ENCODE data around the gene JPH2. TPM values are rescaled to one million over a fixed set of nuclear protein-coding genes. Genes with fewer than 3 reads are reported as not detected.

Gene JPH2
- total and polyA plus RNA-seq, 2 of the 4 experiments (the other 2 are of a cell fraction): 0.44 to 0.54 TPM

DNA sequence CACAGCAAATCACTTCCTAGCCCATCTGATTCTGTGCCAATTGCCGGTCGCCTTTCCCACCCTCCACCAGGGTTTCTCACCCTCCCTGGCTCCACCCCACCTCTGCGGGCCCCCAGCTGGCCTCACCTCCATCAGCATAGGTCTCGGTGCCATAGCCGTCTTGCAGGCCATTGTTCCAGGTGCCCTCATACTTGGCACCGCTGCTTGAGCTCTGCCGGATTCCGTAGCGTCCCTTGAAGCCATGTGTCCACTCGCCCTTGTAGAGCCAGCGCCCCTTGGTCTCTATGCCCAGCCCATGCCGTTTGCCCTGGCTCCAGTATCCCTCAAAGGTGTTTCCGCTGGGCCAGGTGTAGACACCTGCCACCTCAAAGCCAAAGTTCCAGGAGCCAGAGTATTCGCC, 787 bp downstream of the JPH2 start (continued):
- TF ChIP-seq NFE2L2 (IDR thresholded peaks at IDR 0.05; ENCODE audit: low read depth, low read length): no peak

DNA sequence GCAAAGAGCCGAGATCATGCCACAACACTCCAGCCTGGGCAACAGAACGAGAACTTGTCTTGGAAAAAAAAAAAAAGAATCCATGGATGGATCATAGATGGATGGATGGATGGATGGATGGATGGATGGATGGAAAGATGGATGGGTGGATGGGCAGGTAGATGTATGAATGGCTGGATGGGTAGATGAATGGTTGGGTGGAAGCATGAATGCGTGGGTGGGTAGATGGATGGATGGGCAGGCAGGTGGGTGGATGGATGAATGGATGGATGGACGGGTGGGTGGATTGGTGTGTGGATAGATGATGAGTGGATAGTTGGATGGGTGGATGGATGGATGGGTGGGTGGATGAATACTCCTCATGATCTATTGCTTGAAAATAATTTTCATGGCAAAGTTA, 1.4 kb downstream of the JPH2 start:
- Histone ChIP-seq H3K4me2 (ENCODE audit: low read depth, low read length) (no peak overlapping the region), H3K27ac (ENCODE audit: insufficient read depth, low read length) (no peak overlapping the region), H3K18ac (ENCODE audit: low read depth, low read length) (no peak overlapping the region), H3K4me3 (ENCODE audit: insufficient read depth, low read depth, low read length) (no peak overlapping the region), H3K9me1 (ENCODE audit: insufficient read depth, low read length) (peaks cover 19% of the 10 kb centered on the region), H2AFZ (replicated peaks; ENCODE audit: low read length, poor library complexity) (no peak overlapping the region), H3K36me3 (ENCODE audit: control insufficient read depth, insufficient read depth, low read length) (no peaks in the 10 kb centered on the region), H3K4me1 (ENCODE audit: control insufficient read depth, insufficient read depth, low read length) (peaks cover 20% of the 10 kb centered on the region), H3K56ac (ENCODE audit: extremely low read depth, insufficient read depth, low read length) (no peak overlapping the region; the same call in 1 of the 2 replicates), H2BK5ac (ENCODE audit: low read depth, low read length, poor library complexity, severe bottlenecking) (no peak overlapping the region), H3K79me1 (ENCODE audit: low read depth in 1 of 2, low read length in 2 of 2) (peaks cover 0 to 19% of the 10 kb centered on the region in 2 experiments; a peak in 1 of 4 replicates), H4K91ac (ENCODE audit: insufficient read depth, low read depth, low read length) (no peak overlapping the region), H3K27me3 (ENCODE audit: control insufficient read depth, insufficient read depth, low read length) (no peaks in the 10 kb centered on the region), H3K9me3 (ENCODE audit: control insufficient read depth, insufficient read depth, low read length) (no peaks in the 10 kb centered on the region), H2BK20ac (ENCODE audit: low read depth, low read length) (no peak overlapping the region), H4K5ac (ENCODE audit: low read depth, low read length) (no peak overlapping the region), H4K8ac (ENCODE audit: low read depth in 2 of 2, low read length in 2 of 2) (no peak overlapping the region), H2AK5ac (ENCODE audit: low read depth, low read length) (peak overlapping the region; percentile 39; the same call in 1 of the 2 replicates), H2BK120ac (ENCODE audit: low read depth, low read length) (no peak overlapping the region), H3K4ac (ENCODE audit: low read depth, low read length) (no peak overlapping the region; the same call in 1 of the 2 replicates), H2BK15ac (ENCODE audit: low read depth, low read length) (no peak overlapping the region), H2AK9ac (replicated peaks; ENCODE audit: low read depth, low read length, poor library complexity) (no peak overlapping the region), H3K14ac (replicated peaks; ENCODE audit: low read depth, low read length) (no peak overlapping the region), H3K9ac (ENCODE audit: low read depth, low read length) (no peak overlapping the region), H4K20me1 (ENCODE audit: insufficient read depth, low read length) (no peaks in the 10 kb centered on the region), H3K23ac (ENCODE audit: low read depth, low read length) (no peak overlapping the region)
- TF ChIP-seq POLR2A (IDR thresholded peaks at IDR 0.05; ENCODE audit: low read depth, low read length) (no peak), MXI1 (IDR thresholded peaks at IDR 0.05; ENCODE audit: borderline replicate concordance, low read depth, low read length) (no peak), FOS (IDR thresholded peaks at IDR 0.05; ENCODE audit: low read depth, low read length) (no peak), BHLHE40 (IDR thresholded peaks at IDR 0.05; ENCODE audit: low read depth, low read length) (no peak), SMC3 (IDR thresholded peaks at IDR 0.05; ENCODE audit: low read depth, low read length) (no peak)
- TF ChIP-seq, protein P1, sequence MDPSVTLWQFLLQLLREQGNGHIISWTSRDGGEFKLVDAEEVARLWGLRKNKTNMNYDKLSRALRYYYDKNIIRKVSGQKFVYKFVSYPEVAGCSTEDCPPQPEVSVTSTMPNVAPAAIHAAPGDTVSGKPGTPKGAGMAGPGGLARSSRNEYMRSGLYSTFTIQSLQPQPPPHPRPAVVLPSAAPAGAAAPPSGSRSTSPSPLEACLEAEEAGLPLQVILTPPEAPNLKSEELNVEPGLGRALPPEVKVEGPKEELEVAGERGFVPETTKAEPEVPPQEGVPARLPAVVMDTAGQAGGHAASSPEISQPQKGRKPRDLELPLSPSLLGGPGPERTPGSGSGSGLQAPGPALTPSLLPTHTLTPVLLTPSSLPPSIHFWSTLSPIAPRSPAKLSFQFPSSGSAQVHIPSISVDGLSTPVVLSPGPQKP (IDR thresholded peaks at IDR 0.05; ENCODE audit: borderline replicate concordance, low read depth, low read length): no peak
- TF ChIP-seq, protein P2, sequence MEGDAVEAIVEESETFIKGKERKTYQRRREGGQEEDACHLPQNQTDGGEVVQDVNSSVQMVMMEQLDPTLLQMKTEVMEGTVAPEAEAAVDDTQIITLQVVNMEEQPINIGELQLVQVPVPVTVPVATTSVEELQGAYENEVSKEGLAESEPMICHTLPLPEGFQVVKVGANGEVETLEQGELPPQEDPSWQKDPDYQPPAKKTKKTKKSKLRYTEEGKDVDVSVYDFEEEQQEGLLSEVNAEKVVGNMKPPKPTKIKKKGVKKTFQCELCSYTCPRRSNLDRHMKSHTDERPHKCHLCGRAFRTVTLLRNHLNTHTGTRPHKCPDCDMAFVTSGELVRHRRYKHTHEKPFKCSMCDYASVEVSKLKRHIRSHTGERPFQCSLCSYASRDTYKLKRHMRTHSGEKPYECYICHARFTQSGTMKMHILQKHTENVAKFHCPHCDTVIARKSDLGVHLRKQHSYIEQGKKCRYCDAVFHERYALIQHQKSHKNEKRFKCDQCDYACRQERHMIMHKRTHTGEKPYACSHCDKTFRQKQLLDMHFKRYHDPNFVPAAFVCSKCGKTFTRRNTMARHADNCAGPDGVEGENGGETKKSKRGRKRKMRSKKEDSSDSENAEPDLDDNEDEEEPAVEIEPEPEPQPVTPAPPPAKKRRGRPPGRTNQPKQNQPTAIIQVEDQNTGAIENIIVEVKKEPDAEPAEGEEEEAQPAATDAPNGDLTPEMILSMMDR (conservative IDR thresholded peaks at IDR 0.05; ENCODE audit: low read depth, low read length): no peak
- in situ Hi-C loops (cut with MboI; ENCODE audit: low sequenced_read_pairs): loop anchor here (5.0 kb wide), 1 partner anchor 68 kb away; no protein-coding TSS in a partner anchor
- no peak for ATAC-seq (ENCODE audit: low read depth)
- no peak for DNase-seq
- intact Hi-C loops (cut with micrococcal nuclease): no loop called here
- no TSS peak for BruUV-seq (replicated peaks)
- ChIA-PET CTCF (no interaction called here), POLR2A (ENCODE audit: unreplicated experiment) (interaction anchor here (0.9 kb wide), 1 partner anchor 20 kb away, joined by 5 read pairs; no protein-coding TSS in a partner anchor)
- 90 to 100% methylated on average over 1 to 2 of the region's 4 CpGs for WGBS, 2 experiments (ENCODE audit: extremely low coverage in 2 of 2, insufficient read length in 1 of 2)
- dilution Hi-C loops (cut with HindIII; ENCODE audit: low sequenced_read_pairs, unreplicated experiment): no loop called here
